Stimulated activated CD8-positive, alpha-beta memory T cell treated with anti-CD3 and anti-CD28 coated beads, Interleukin-7, amount 100 ng/mL, for 4 hours (primary cell): Measurements from ENCODE around the gene REX1BD.
A peak's percentile ranks its signal among the peaks of the same experiment; 100 is the strongest.

Experiments
- DNase-seq, 2 donors: peaks; one replicate each; pipeline ENCODE4 v3.0.0-alpha.2; 2020; ENCODE audit warnings: low read depth in 2 of 2

REX1BD gene

GRCh38 chr19:18603255-18603957 is 14.8 kb downstream of the REX1BD start:
- no peak for DNase-seq

- DNase-seq, result no peak
These were observed 15.6 kb downstream of the REX1BD start for GRCh38 chr19:18603958-18604819.

- no peak for DNase-seq
These were observed 16.2 kb downstream of the REX1BD start for GRCh38 chr19:18604820-18605159.

GRCh38 chr19:18605196-18605545 is 16.6 kb downstream of the REX1BD start:
- DNase-seq, result no peak

- DNase-seq, result no peak
These were observed 17.1 kb downstream of the REX1BD start for GRCh38 chr19:18605546-18606280.

GRCh38 chr19:18606281-18607225 is 18.0 kb downstream of the REX1BD start, which contains the start of gene CRLF1:
TSS of gene CRLF1 (minus strand) at chr19:18606799. CDS start at chr19:18606656, 143 bp downstream.
- no peak for DNase-seq

- DNase-seq, result peak in 1 of 2 donors; percentile 27
These were observed 18.9 kb downstream of the REX1BD start for GRCh38 chr19:18607226-18608101.

GRCh38 chr19:18608102-18608804 is 19.7 kb downstream of the REX1BD start:
- no peak for DNase-seq

GRCh38 chr19:18608805-18609716 is 20.5 kb downstream of the REX1BD start:
- DNase-seq, result no peak

- DNase-seq, result no peak
These were observed 21.1 kb downstream of the REX1BD start for GRCh38 chr19:18609717-18610051.

- no peak for DNase-seq
These were observed 21.6 kb downstream of the REX1BD start for GRCh38 chr19:18610245-18610555.

GRCh38 chr19:18610556-18611326 is 22.1 kb downstream of the REX1BD start:
- no peak for DNase-seq

- DNase-seq, result peak in 1 of 2 donors; percentile 36
These were observed 22.9 kb downstream of the REX1BD start for GRCh38 chr19:18611327-18612050.

- DNase-seq, result no peak
These were observed 23.6 kb downstream of the REX1BD start for GRCh38 chr19:18612051-18612771.

- DNase-seq, result peak in 1 of 2 donors; percentile 38
These were observed 24.4 kb downstream of the REX1BD start, which contains the start of gene TMEM59L for GRCh38 chr19:18612772-18613588. TSS of gene TMEM59L (plus strand) at chr19:18612870. CDS start at chr19:18612959, 89 bp downstream.
